GM12878 (cell line): Measurements from ENCODE around the gene BICD1. TPM values are rescaled to one million over a fixed set of nuclear protein-coding genes. Genes with fewer than 3 reads are reported as not detected.

Source experiments
- ATAC-seq: fragments of 200-7000 bp; cut with Tn5 transposase; 3 replicates; pipeline ENCODE4 v1.9.1; 2020; ENCODE audit warnings: mild to moderate bottlenecking, moderate library complexity
- BruUV-seq: library from RNA; stranded (reverse); fragments of 400-500 nt; replicated peaks from 2 replicates; lab custom pipeline; 2021; lab: Mats Ljungman, UMichigan
- CTCF ChIA-PET: fragments of 300-600 bp; sonication (Branson Sonifier 250); formaldehyde crosslinking; extraction: SDS; loops from one replicate; lab custom pipeline; 2021; ENCODE audit warnings: inconsistent platforms; lab: Yijun Ruan, JAX
- POLR2A ChIA-PET: fragments of 350-600 bp; formaldehyde crosslinking; extraction: SDS; loops from one replicate; lab custom pipeline; 2021; ENCODE audit warnings: inconsistent platforms; lab: Charles Lee
- RAD21 ChIA-PET: fragments of 300-600 bp; sonication (Branson Sonifier 250); formaldehyde crosslinking; loops from one replicate; lab custom pipeline; 2023; ENCODE audit warnings: antibody characterized with exemption; ENCODE audit not compliant: unreplicated experiment; lab: Charles Lee
- SMC1A ChIA-PET: fragments of 300-600 bp; sonication (Branson Sonifier 250); formaldehyde crosslinking; loops from one replicate; lab custom pipeline; 2023; ENCODE audit not compliant: unreplicated experiment, uncharacterized antibody; lab: Charles Lee
- DNase-seq: peaks from one replicate; pipeline ENCODE4 v3.0.0-alpha.2; 2011; ENCODE audit warnings: low read depth, low spot score
- FAIRE-seq: peaks from 3 replicates; lab custom pipeline; 2011; peaks lifted over from hg19 to GRCh38; lab: Jason Lieb, UNC
- H2AFZ ChIP-seq: 2 replicates; pipeline ENCODE4 v1.6.0; 2011; ENCODE audit warnings: low read depth, low read length, control low read depth; ENCODE audit not compliant: control insufficient read depth
- H3K27ac ChIP-seq: 2 replicates; pipeline ENCODE4 v1.5.1; 2011; ENCODE audit warnings: control low read depth; ENCODE audit not compliant: control insufficient read depth, insufficient read depth
- H3K27me3 ChIP-seq, 2 experiments: replicated peaks in 1 of 2; 2 replicates each; pipeline versions ENCODE4 v1.6.0 to v1.6.1; 2011; ENCODE audit warnings: low read length in 1 of 2; ENCODE audit not compliant: control insufficient read depth in 2 of 2, insufficient read depth in 2 of 2
- H3K36me3 ChIP-seq, 2 experiments: 2 replicates each; pipeline ENCODE4 v1.5.1; 2011; ENCODE audit warnings: low read length in 1 of 2; ENCODE audit not compliant: control insufficient read depth in 2 of 2, insufficient read depth in 2 of 2
- H3K4me1 ChIP-seq: 2 replicates; pipeline ENCODE4 v1.6.1; 2011; ENCODE audit warnings: mild to moderate bottlenecking, low read length, moderate library complexity, mixed read lengths; ENCODE audit not compliant: control insufficient read depth, insufficient read depth
- H3K4me2 ChIP-seq: 2 replicates; pipeline ENCODE4 v1.6.0; 2011; ENCODE audit warnings: control low read depth; ENCODE audit not compliant: control insufficient read depth, insufficient read depth
- H3K4me3 ChIP-seq: fragments of 200-600 bp; sonication (generic); 2 replicates; pipeline ENCODE4 v1.5.1; 2016
- H3K79me2 ChIP-seq: 2 replicates; pipeline ENCODE4 v1.6.0; 2011; ENCODE audit warnings: low read length; ENCODE audit not compliant: control insufficient read depth, insufficient read depth
- H3K9ac ChIP-seq: 2 replicates; pipeline ENCODE4 v1.8.0; 2011; ENCODE audit warnings: low read length, control low read depth, mixed read lengths; ENCODE audit not compliant: control insufficient read depth, insufficient read depth
- H3K9me3 ChIP-seq: replicated peaks from 3 replicates; pipeline ENCODE4 v1.5.1; 2011; ENCODE audit warnings: mild to moderate bottlenecking, low read length; ENCODE audit not compliant: control insufficient read depth, insufficient read depth
- H4K20me1 ChIP-seq: 2 replicates; pipeline ENCODE4 v1.6.0; 2011; ENCODE audit not compliant: control insufficient read depth, insufficient read depth
- ATF7 ChIP-seq: fragments of 450-650 bp; IDR thresholded peaks from 2 replicates; pipeline ENCODE4 v1.6.1; 2016; ENCODE audit warnings: low read depth, mild to moderate bottlenecking
- CBX5 ChIP-seq: sonication (generic); IDR thresholded peaks from 2 replicates; pipeline ENCODE4 v1.6.1; 2016; ENCODE audit warnings: low read depth, moderate library complexity, mild to moderate bottlenecking, inconsistent platforms
- NRF1 ChIP-seq: conservative IDR thresholded peaks from 2 replicates; pipeline ENCODE4 v1.6.1; 2011; ENCODE audit warnings: mild to moderate bottlenecking, low read depth, low read length, improper control_type of control experiment
- ZNF384 ChIP-seq: IDR thresholded peaks from 2 replicates; pipeline ENCODE4 v1.6.1; 2012; ENCODE audit warnings: low read depth, mild to moderate bottlenecking, low read length, improper control_type of control experiment, borderline replicate concordance
- WGBS: methylation state at CpG from one replicate; pipeline ENCODE4 v1.1.6; 2016; ENCODE audit warnings: low lambda C conversion rate; ENCODE audit not compliant: insufficient replicate concordance, insufficient coverage; ENCODE audit errors: missing lambda C conversion rate; 5-methylcytosine and 5-hydroxymethylcytosine counted together
- in situ Hi-C: fragments of 300-500 bp; cut with MboI; formaldehyde crosslinking; loops from 9 replicates; pipeline ENCODE4 v1.14.3; 2018; ENCODE audit warnings: mixed read lengths
- intact Hi-C: fragments of 100-400 bp; cut with micrococcal nuclease; formaldehyde crosslinking; loops from one replicate; pipeline ENCODE4 v1.14.2; 2022; ENCODE audit not compliant: unreplicated experiment
- polyA plus RNA-seq, 11 experiments: library from polyadenylated mRNA; depleted of rRNA in 4 of 11; unstranded in 6 of 11; stranded (reverse) in 5 of 11; fragments of >200 nt; fragmentation: Nextera tagmentation in 4 of 11; fragmentation: Illumina TruSeq in 1 of 11; extraction: Ambion mirVana in 4 of 11; extraction: Trizol in 1 of 11; gene quantifications; 1 replicate in 1 of 11; 2 replicates in 10 of 11; pipeline versions ENCODE4 v1.2.1 to v1.2.3, GENCODE V29; 2011 to 2016; ENCODE audit warnings: inconsistent platforms in 2 of 11, missing spikeins in 2 of 11, low read depth in 1 of 11
- total RNA-seq, 4 experiments: library from RNA; depleted of rRNA in 3 of 4; stranded (reverse); fragments of >200 nt in 3 of 4; fragmentation: Illumina TruSeq in 1 of 4; extraction: Trizol in 1 of 4; gene quantifications; 2 replicates each; pipeline versions ENCODE4 v1.2.1 to v1.2.3, GENCODE V29; 2013 to 2021
- TF ChIP-seq, protein P1 (sequence below): fragments of 450-650 bp; IDR thresholded peaks from 2 replicates; pipeline ENCODE4 v1.6.1; 2017; ENCODE audit warnings: mild to moderate bottlenecking, moderate library complexity
- TF ChIP-seq, protein P2 (sequence below): fragments of 450-650 bp; IDR thresholded peaks from 2 replicates; pipeline ENCODE4 v1.6.1; 2017; ENCODE audit warnings: low read depth, mild to moderate bottlenecking, moderate library complexity

The BICD1 gene
- total and polyA plus RNA-seq, 10 of the 15 experiments (the other 5 are each of a cell fraction or from before 2014, with no cell fraction given): 4.7 to 32.5 (median 14.4) TPM

DNA sequence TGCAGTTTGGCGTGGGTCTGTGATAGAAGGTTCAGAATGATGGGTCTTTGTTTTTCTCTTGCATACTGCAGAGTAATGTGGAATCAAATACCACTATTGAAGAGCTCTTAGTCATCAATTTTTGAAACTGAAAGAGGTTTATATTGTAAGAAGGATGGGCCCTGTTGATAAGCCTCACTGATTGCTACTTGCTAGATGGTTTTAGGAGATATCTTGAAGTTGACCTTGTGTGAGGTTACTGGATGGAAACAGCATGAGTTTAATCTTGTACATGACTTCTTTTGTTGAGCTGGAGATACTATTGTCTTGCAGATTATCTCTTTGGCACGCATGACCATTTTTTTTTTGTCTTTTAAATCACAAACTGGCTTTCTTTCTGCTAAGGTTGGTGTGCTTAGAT, 13.8 kb downstream of the BICD1 start:
- no TSS peak for BruUV-seq
- 62% methylated on average over 2 of the region's 2 CpGs for WGBS
- Histone ChIP-seq H3K79me2 (no peaks in the 10 kb centered on the region; the same call in 1 of the 2 replicates), H4K20me1 (no peaks in the 10 kb centered on the region), H3K4me3 (no peak overlapping the region), H3K27ac (no peak overlapping the region), H3K9ac (no peak overlapping the region), H3K4me1 (peaks cover 10% of the 10 kb centered on the region; the same call in 1 of the 2 replicates), H3K4me2 (peak overlapping the region; percentile 66), H3K27me3 (no peaks in the 10 kb centered on the region), H2AFZ (no peak overlapping the region; the same call in 1 of the 2 replicates), H3K9me3 (no peaks in the 10 kb centered on the region), H3K36me3 (0 out of 4 replicates have a peak, but pooled peaks cover 0 to 4% of the 10 kb centered on the region in 2 experiments)
- DNase-seq (no peak), ATAC-seq (peak; percentile 90), FAIRE-seq (peak; percentile 76)
- TF ChIP-seq, protein P1, sequence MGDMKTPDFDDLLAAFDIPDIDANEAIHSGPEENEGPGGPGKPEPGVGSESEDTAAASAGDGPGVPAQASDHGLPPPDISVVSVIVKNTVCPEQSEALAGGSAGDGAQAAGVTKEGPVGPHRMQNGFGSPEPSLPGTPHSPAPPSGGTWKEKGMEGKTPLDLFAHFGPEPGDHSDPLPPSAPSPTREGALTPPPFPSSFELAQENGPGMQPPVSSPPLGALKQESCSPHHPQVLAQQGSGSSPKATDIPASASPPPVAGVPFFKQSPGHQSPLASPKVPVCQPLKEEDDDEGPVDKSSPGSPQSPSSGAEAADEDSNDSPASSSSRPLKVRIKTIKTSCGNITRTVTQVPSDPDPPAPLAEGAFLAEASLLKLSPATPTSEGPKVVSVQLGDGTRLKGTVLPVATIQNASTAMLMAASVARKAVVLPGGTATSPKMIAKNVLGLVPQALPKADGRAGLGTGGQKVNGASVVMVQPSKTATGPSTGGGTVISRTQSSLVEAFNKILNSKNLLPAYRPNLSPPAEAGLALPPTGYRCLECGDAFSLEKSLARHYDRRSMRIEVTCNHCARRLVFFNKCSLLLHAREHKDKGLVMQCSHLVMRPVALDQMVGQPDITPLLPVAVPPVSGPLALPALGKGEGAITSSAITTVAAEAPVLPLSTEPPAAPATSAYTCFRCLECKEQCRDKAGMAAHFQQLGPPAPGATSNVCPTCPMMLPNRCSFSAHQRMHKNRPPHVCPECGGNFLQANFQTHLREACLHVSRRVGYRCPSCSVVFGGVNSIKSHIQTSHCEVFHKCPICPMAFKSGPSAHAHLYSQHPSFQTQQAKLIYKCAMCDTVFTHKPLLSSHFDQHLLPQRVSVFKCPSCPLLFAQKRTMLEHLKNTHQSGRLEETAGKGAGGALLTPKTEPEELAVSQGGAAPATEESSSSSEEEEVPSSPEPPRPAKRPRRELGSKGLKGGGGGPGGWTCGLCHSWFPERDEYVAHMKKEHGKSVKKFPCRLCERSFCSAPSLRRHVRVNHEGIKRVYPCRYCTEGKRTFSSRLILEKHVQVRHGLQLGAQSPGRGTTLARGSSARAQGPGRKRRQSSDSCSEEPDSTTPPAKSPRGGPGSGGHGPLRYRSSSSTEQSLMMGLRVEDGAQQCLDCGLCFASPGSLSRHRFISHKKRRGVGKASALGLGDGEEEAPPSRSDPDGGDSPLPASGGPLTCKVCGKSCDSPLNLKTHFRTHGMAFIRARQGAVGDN: no peak
- no peak for TF ChIP-seq ATF7
- TF ChIP-seq CBX5: no peak
- TF ChIP-seq NRF1: no peak
- TF ChIP-seq, protein P2, sequence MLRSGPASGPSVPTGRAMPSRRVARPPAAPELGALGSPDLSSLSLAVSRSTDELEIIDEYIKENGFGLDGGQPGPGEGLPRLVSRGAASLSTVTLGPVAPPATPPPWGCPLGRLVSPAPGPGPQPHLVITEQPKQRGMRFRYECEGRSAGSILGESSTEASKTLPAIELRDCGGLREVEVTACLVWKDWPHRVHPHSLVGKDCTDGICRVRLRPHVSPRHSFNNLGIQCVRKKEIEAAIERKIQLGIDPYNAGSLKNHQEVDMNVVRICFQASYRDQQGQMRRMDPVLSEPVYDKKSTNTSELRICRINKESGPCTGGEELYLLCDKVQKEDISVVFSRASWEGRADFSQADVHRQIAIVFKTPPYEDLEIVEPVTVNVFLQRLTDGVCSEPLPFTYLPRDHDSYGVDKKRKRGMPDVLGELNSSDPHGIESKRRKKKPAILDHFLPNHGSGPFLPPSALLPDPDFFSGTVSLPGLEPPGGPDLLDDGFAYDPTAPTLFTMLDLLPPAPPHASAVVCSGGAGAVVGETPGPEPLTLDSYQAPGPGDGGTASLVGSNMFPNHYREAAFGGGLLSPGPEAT: no peak
- no peak for TF ChIP-seq ZNF384
- ChIA-PET POLR2A (interaction anchor here (1.1 to 1.8 kb wide), 2 partner anchors 9 to 14 kb away, joined by 5 to 10 read pairs; no protein-coding TSS in a partner anchor), CTCF (interaction anchor here (0.6 to 2.0 kb wide), 6 partner anchors 10 to 437 kb away, joined by 3 to 8 read pairs (median 3); no protein-coding TSS in a partner anchor), RAD21 (interaction anchor here (0.7 to 2.0 kb wide), 7 partner anchors 10 to 635 kb away, joined by 3 to 9 read pairs (median 3); partner anchors contain the start of genes BICD1 and YARS2), SMC1A (interaction anchor here (0.6 to 2.2 kb wide), 6 partner anchors 13 to 448 kb away, joined by 3 to 10 read pairs (median 4); no protein-coding TSS in a partner anchor)
- in situ Hi-C loops: no loop called here
- intact Hi-C loops: no loop called here
